ENCODE data around the gene ABCC2.

The ABCC2 gene

GRCh38 chr10:99775850-99776249, 6.6 kb upstream of the ABCC2 start:
- DNase-seq, result no peak

GRCh38 chr10:99777918-99778714, 4.3 kb upstream of the ABCC2 start:
- DNase-seq, result no peak

- no peak for DNase-seq
Observed at GRCh38 chr10:99779335-99779734, 3.1 kb upstream of the ABCC2 start.

GRCh38 chr10:99781734-99782429, 558 bp upstream of the ABCC2 start:
- no peak for DNase-seq

- DNase-seq, result peak; percentile 24
Observed at GRCh38 chr10:99784016-99784726, 1.7 kb downstream of the ABCC2 start.

- no peak for DNase-seq
Observed at GRCh38 chr10:99784727-99785441, 2.4 kb downstream of the ABCC2 start.

GRCh38 chr10:99785646-99786045, 3.2 kb downstream of the ABCC2 start:
- DNase-seq, result no peak

GRCh38 chr10:99787311-99787710, 4.9 kb downstream of the ABCC2 start:
- DNase-seq, result no peak

- no peak for DNase-seq
Observed at GRCh38 chr10:99787782-99788445, 5.5 kb downstream of the ABCC2 start.

- peak; percentile 75 for DNase-seq
Observed at GRCh38 chr10:99788598-99789256, 6.3 kb downstream of the ABCC2 start.

- DNase-seq, result no peak
Observed at GRCh38 chr10:99791831-99792230, 9.4 kb downstream of the ABCC2 start.

GRCh38 chr10:99793819-99794218, 11.4 kb downstream of the ABCC2 start:
- DNase-seq, result no peak

GRCh38 chr10:99796928-99797327, 14.5 kb downstream of the ABCC2 start:
- DNase-seq, result no peak

- DNase-seq, result no peak
Observed at GRCh38 chr10:99798031-99798430, 15.6 kb downstream of the ABCC2 start.

GRCh38 chr10:99798920-99799319, 16.5 kb downstream of the ABCC2 start:
- no peak for DNase-seq

GRCh38 chr10:99799613-99800012, 17.2 kb downstream of the ABCC2 start:
- DNase-seq, result no peak

GRCh38 chr10:99804471-99804870, 22.0 kb downstream of the ABCC2 start:
- no peak for DNase-seq

- DNase-seq, result no peak
Observed at GRCh38 chr10:99805190-99805589, 22.8 kb downstream of the ABCC2 start.

- no peak for DNase-seq
Observed at GRCh38 chr10:99806091-99806490, 23.7 kb downstream of the ABCC2 start.

GRCh38 chr10:99807786-99808185, 25.3 kb downstream of the ABCC2 start:
- DNase-seq, result no peak

- DNase-seq, result no peak
Observed at GRCh38 chr10:99808270-99808669, 25.8 kb downstream of the ABCC2 start.

GRCh38 chr10:99809481-99809880, 27.0 kb downstream of the ABCC2 start:
- DNase-seq, result no peak

Measured in right hindlimb (tissue), 1 donor.